HG03060 (cell line): ENCODE measurements around the gene MYO1A.
"Not testable (repeated sequence)": the region's sequence is repeated elsewhere in the genome, so short reads cannot be mapped to it uniquely, and the experiment has no call there.

Experiments used
- ATAC-seq: cut with Tn5 transposase; IDR thresholded peaks from one replicate; pipeline ENCODE4 v1.9.1; 2021; ENCODE audit warnings: low read depth, moderate number of reproducible peaks; ENCODE audit not compliant: unreplicated experiment

MYO1A gene

DNA sequence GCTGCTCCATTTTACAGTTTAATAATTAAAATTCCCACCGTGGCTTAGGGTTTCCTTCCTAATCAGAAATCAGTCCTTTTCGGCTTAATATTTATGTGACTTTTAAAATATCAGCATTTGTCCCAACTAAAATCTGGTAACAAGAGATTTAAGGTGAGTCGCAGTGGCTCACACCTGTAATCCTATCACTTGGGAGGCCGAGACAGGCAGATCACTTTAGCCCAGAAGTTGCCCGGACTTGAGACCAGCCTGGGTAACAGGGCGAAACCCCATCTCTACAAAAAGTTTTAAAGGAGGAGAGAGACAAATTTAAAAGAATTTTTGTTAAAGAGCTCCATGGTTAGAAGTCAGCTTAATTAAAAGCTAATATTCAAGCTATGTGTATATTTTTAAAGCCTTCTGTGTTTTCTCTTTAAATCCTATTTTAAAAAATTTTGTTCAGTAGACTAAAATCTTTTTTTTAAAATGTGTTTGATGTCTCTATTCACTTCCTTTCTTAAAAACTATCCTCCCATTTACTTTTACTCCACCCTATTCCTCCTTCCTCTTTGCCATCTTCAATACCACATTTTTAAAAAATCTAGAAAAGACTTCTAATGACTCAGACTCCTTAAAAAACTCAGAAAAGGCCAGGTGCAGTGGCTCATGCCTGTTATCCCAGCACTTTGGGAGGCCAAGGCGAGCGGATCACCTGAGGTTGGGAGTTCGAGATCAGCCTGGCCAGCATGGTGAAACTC, 29.8 kb downstream of the MYO1A start:
- no peak for ATAC-seq

DNA sequence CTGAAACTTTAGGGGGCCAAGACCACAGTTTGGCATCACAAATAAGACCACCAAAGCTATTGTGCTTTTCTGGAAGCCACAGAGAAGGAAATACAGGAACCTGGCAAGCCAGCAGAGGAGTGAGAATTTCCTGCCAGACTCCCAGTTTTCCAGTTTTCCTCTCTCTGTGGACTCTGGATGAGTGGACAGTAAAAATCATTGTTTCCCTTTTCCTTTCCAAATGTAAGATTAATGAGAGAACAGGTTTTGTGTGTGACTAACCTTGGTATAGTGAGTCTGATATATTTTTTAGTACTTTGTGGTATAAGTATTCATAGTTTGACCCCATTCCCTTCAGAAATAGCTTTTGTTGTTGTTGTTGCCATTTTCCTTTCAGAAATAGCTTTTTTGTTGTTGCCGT, 31.0 kb downstream of the MYO1A start:
- ATAC-seq, result no peak

DNA sequence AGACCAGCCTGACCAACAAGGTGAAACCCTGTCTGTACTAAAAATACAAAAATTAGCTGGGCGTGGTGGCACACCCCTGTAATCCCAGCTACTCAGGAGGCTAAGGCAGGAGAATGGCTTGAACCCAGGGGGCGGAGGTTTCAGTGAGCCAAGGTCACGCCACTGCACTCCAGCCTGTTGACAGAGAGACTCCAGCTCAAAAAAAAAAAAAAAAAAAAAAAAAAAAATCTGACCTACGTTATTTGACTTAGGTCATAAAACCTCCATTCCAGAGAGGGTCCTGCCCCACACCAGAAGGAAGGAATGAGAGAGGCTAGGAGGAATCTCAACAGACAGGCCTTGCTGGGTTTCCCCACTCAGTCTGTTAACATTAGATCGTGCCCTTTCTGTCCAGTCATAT, 31.6 kb downstream of the MYO1A start:
- ATAC-seq, result not testable (repeated sequence)

DNA sequence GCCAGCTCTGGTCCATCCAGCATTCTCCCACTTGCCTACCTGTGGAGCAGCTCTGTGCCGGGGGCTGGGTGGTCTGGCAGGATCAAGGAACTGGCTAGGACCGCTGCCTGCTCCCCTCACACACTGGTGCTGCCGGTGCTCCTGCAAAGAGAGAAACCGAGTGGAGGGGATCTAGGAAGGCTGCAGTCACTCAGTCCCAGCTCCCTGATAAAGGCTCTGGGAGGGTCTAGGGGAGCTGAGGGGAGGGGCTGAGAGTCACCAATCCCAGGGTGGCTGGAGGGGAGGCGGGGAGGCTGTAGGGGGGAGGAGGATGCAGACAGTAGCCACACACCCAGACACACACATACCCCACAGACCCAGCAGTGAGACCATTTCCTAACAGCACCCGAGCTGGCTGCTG, 33.6 kb downstream of the MYO1A start, which contains the start of gene TAC3:
Gene TAC3, minus strand, starts transcription at position 182 of the 400 bp plus-strand sequence. CDS start 732 bp downstream, outside the sequence.
- ATAC-seq, result no peak

DNA sequence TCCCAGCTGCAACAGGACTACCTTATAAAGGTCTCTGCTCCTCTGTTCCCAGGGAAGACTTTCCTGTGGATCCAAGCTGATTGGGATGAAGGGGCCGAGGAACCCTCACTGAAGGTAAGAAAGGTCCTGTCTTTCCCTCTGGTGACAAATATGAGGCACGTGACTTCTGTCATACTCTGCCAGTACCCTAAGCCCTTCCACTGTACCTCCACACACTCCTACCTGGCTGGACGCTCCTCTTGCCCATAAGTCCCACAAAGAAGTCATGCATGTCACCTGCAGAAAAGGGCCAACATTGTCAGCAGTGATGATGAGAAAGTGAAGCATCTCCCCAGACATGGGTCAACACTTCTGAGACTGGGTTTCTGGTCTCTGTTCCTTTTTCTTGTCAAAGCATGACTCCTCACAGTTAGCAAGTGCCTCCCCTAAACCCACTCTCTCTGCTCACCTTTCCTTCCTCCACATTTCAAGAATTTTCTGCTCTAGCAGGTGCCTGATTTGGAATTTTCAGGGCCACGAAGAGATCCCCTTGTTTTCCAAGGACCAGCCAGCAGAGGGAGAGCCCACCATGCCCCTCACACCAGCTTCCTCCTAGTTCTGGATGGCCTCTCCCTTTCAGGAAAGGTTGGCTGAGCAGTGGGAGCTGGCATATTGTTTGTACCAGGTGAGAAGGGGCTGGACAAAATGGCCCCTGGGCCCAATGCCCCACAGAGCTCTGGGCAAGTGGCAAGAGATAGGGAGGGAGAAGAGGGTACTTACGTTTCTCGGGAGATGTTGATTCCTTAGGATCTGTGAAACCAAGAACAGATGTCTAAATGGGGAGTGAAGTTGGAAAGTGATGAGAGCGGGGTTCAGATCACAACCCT, 37.1 kb downstream of the MYO1A start:
- ATAC-seq, result no peak

DNA sequence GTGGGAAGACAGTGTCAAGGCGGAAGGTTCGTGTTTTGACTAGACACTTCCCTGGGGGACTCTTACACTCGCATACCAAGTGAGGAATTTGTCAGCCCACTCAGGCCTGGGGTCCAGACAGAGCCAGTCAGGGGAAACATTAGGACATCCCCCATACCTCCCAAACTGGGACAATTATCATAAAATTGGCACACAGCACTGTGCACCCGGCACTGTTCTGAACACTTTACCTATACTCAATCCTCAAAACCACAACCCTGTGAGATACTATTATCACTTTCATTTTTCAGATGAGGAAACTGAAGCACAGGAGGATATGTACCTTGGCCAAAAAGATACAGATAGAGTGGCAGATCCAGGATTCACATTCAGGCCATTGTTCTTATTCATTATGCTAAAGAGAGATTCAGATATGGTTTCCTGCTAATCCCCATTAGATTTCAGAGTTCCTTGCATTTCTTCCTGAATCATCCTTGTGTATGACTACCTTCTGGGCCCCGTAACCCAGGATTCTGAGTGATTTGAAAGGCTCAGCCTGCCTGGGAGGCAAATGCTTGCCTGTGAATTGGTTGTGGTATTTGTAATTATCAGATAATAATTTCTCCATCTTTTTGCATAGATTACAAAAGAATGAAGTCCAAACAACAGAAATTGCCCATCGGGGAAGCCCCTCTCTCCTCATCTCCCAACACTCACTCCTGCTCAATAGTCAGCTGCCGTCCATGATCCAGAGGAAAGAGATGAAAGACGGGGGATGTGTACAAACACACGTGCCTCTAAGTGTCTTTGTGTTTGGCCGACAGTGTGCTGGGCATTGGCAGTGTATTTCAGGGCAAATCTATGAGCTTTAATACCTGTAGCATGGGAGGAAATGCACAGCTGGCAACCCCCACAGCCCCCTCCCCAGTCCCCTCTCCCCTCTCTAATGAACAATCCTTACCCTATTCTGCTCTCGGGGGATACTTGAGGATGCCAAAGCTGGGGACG, 38.2 kb downstream of the MYO1A start:
- ATAC-seq, result no peak

DNA sequence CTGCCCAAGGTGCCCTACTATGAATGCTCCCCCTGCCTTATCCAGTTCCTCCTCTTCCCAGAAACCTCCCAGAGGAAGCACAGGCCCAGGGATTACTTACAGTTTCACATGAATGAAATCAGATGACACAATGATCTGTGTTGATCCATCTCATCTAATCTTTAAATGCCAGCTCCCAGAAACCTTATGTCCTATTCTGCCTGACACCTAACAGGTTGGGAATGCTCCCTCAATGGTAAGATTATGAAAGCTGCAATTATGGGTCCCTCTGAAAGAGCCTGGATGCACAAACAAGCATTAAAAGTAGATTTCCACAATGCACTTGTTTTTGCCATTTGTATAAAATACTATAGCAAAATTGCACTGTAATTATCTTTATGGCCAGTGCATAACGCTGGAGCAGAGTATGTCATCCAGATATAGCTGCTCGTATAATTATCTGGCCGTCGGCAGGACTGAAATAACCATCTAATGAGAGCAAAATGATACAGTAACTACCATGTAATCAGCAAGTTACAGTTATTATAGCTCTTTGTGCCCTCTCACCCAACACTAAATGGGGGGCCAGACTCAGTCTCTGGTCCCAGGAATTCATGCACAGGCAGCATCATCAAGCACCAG, 39.2 kb downstream of the MYO1A start:
- ATAC-seq, result no peak

DNA sequence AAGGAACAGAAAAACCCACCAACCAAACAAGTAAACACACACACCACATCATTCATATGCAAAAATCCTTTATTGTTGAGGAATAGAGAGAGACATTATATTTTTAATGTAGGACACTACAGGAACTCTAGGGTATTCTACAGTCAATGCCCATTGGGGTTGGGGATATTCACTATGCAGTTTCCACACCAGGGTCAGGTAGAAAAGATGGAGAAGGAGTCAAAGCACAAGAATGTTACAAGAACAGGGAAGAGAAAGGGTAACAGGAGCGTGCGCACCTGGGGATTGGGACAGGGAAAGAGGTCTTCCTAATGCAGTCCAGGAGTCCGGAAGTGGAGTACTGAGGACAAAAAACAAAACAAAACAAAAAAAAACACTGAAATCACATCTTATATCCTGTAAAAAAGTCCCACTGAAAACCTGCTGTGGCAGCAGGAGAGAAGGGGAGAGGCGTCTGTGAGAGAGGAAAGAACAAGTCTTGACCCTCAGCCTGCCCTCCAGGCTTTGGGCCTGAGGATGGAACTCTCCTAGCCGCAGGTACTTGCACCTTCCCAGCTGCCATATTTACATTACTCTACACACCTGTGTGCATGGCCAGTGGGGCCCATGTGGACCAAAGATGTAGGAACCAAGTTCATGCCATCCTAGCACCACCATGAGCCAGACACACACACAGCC, 39.8 kb downstream of the MYO1A start:
- ATAC-seq, result no peak

DNA sequence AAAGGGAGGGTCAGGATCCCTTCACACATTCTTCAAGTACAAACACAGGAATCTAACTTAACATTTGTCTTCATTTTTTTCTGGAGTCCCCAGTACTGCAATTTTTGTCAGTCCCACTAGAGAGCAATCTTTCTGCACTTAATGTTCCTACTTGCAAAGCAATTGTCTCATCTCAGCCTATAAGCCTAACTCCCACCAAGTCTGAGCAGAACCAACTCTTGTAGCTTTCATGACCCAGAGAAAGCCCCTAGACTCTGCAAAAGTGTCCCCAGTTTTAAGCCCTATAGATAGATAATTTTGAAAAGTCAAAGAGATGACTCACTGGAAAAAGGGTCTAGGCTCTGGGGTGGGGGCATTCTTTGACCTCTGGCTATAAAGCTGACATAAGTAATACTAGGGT, 41.8 kb downstream of the MYO1A start:
- no peak for ATAC-seq

DNA sequence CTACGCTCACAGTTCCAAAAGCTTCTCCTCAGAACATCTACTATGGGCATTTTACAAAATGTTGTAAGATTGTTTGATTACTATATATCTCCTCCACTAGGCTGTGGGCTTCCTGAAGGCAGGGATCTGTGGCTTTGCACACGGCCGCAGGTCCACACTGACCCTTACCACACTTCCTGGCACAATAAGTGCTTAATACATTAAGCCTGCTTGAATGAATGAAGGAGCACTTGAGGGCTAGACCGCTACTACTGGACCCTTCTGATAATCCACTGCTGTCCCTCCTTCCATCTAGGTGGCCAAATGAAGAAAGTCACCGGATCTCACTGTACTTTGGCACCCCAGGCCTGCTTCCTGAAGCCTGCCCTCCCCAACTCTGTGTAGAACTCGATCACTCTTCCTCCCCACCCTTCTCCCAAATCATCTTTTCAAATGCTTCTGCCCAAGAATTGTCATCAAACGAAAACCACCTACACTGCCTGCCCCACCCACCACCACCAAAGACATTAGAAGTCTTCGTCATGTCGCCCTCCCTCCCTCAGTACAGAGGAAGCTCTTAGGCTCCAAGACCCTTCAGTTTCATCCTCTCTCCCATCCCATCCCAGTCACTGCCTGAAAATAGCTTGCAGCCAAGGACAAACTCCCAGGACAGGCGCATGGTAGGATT, 43.0 kb downstream of the MYO1A start:
- ATAC-seq, result no peak

DNA sequence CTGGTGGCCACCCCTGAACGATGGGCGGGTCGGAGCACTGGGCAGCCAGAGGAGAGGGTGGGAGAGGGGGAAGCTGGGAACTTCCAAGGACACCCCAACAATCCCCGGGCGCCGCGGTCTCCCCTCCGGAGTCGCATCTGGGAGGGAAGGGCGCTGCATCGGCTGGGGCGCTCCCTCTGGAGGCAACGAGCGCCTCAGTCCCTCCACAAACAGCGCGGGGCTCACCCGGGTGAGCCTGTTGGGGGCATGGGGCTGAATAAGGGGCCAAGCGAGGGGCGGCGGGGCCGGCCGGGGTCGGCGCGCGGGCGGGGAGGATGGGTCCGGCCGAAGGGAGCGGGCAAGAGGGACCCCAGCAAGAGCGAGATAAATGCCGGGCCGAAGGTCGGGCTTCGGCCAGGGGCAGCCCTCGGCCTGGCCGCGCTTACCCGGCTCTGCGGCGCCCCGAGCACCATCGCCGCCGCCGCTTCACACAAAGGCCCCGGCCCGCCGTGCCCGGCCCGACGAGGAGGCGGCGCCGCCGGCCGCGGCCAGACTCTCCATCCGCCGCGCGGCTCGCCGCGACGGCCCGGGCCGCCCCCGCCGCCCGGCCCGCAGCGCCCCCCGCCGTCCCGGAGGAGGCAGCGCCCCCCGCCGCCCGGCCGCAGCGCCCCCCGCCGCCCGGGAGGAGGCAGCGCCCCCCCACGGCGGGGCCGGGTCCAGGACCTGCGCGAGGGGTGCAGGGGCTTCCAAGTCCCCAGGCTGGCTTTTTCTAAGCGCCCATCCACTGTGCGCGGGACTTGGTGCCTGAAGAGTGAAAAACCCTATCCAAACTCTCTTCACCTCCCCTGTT, 43.7 kb downstream of the MYO1A start, which contains the start of gene ZBTB39:
Gene ZBTB39, minus strand, starts transcription at position 567 of the 829 bp plus-strand sequence. CDS start 1,629 bp downstream, outside the sequence.
- no peak for ATAC-seq

DNA sequence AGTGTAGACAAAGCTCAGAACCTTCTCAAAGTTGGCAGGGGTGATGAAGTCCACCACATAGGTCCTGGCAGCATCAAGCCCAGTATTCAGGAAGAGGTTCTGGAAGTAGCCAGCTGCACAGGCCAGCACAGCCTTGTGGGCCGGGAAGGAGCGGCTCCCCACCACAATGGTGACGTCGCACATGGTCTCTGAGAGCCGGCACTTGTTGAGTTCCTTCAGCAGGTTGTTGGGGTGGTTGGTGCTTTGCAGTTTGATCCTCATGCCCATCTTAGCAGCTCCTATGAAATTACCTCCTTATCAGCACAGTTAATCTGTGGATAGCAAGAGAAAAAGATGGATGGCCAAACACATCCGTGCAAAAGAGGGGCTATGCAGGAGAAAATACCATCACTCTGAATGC, 45.3 kb downstream of the MYO1A start:
- ATAC-seq, result no peak

DNA sequence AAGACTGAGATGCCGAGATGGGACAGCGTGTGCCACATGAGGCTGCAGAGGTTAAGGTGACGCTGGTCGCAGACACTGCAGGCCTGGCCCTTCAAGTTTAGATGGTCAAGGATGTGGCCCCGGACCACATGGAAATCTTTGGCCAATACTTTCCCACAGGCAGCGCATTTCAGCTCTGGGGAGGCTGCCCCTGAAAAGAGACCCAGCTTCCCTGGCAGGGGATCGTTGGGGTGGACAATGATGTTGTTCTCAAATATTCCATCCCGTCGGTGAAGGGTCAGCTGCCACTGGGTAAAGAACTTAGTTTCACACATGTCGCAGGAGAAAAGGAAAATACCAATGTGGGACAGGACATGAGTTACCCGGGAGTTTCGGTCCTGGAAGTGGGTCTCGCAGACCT, 46.5 kb downstream of the MYO1A start:
- ATAC-seq, result no peak

DNA sequence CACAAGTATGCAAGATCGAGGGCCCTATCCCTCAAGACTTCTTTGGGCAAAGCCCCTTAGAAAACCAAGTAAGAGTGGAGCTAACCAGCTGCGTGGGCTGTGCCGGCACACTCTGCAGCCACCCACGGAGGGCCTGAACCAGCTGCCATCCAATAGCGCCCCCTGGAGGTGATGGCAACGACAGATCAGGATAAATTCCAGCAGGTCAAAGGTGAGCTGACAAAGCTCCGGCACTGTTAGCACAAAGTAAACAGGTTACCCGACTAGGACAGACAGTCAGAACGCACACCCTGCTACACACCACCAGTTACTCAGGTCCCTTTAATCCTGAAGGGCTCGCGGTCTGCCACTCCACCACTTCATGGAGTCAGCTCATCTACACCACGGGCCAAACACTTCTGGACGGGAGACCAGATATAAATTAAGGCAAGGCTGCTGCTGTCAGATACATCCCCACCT, 48.5 kb downstream of the MYO1A start:
- no peak for ATAC-seq

DNA sequence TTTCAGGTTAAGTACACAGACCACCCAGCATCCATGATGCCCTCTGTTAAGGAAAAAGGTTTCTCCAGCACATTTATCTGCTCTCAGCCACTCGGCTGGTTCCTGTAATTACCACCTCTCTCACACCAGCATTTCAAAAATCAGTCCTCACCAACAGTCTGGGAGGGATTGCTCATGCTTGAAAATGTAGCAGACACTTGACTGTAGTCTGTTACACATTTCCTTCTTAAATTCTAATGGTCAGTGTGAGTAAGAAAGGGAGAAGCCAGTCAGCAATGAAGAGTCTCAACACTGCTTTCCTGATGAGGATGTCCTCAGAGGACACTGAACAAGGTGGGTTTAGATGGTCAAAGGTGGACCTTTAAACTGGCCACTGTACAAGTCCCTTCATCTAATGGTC, 49.5 kb downstream of the MYO1A start:
- no peak for ATAC-seq

DNA sequence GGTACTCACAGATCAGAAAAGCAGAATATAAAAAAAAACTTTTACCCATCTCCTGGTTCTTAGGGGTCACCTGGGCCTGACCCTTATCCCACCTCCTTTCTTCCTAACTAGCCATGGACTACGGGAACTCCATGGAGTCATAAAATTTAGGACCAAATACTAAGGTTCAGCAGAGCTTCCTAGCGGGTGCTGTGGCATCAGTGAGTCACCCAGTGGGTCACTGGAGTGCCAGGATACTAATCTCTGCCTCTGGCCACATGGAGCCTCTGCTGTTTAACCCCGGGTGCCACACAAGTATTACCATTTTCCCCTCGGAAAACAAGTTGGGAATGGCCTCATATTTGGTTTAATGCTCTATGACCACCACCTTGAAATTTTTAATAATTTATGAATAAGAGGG, 50.5 kb downstream of the MYO1A start:
- ATAC-seq, result no peak

DNA sequence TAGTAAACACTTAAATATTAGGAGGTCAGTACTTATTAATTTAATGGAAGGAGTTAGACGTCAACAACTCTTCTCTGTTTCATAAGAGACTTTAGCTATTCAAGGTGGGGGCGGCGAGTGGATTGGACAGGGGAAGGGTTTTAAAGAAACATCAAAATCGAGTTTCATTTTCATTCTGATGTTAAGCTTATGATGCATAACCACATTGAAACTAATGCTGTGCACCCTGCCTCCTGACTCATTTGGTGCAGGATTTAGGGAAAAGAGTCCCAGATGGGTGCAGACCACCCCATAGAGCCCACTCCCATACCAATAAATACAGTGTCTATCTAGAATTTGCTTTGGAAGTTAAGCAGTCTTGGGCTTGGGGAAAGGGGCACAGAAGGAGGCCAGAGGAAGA, 50.9 kb downstream of the MYO1A start:
- ATAC-seq, result peak; percentile 53

DNA sequence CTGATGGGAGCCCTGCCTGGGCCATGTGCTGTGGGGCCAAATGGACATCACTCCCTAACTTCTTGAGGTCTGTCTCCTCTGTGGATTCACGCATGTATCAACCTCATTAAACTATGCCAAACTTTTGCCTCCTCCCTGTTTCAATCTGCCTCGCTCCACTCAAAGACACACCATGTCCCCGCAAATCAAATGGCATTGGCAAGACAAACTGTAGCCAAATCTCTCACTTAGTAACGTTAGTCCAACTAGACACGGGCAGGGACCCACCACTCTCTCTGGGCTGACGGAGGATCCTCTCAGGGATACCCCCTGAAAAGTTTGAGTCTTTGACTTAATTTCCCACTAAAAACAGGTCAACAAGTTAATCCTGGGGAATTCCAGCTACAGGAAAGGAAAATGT, 51.6 kb downstream of the MYO1A start:
- no peak for ATAC-seq
